ENCODE measurements around the gene USF2.
"Not testable (repeated sequence)": the region's sequence is repeated elsewhere in the genome, so short reads cannot be mapped to it uniquely, and the experiment has no call there.

USF2 gene

GRCh38 chr19:35284153-35285094, 15.7 kb downstream of the USF2 start:
- DNase-seq: peak in 1 of 51 donors; percentile 22

- DNase-seq: no peak
Measured at GRCh38 chr19:35285095-35285449, 16.3 kb downstream of the USF2 start.

- not testable (repeated sequence) for DNase-seq
Measured at GRCh38 chr19:35285465-35285864, 16.7 kb downstream of the USF2 start.

GRCh38 chr19:35286101-35286500, 17.3 kb downstream of the USF2 start:
- not testable (repeated sequence) for DNase-seq

GRCh38 chr19:35287713-35288112, 19.0 kb downstream of the USF2 start:
- DNase-seq: no peak

- no peak for DNase-seq
Measured at GRCh38 chr19:35288331-35288730, 19.6 kb downstream of the USF2 start.

- DNase-seq: no peak
Measured at GRCh38 chr19:35288906-35289305, 20.1 kb downstream of the USF2 start.

GRCh38 chr19:35290381-35291127, 21.8 kb downstream of the USF2 start:
- DNase-seq: peak in 42 of 51 donors; percentile 15 to 91 (median 70)

- peak in 8 of 51 donors; percentile 40 to 81 (median 49) for DNase-seq
Measured at GRCh38 chr19:35291259-35291658, 22.5 kb downstream of the USF2 start.

GRCh38 chr19:35291916-35292315, 23.2 kb downstream of the USF2 start, which contains the start of gene MAG:
MAG (plus strand) TSS chr19:35292161; CDS start chr19:35295409, 3,248 bp downstream.
- peak in 44 of 51 donors; percentile 28 to 94 (median 79) for DNase-seq

GRCh38 chr19:35292421-35293362, 23.9 kb downstream of the USF2 start:
- peak in 1 of 51 donors; percentile 57 for DNase-seq

- peak in 29 of 51 donors; percentile 10 to 67 (median 40) for DNase-seq
Measured at GRCh38 chr19:35293363-35293739, 24.6 kb downstream of the USF2 start.

- peak in 2 of 51 donors; percentile 31 to 32 for DNase-seq
Measured at GRCh38 chr19:35293808-35294207, 25.0 kb downstream of the USF2 start.

GRCh38 chr19:35294328-35294727, 25.6 kb downstream of the USF2 start:
- no peak for DNase-seq

GRCh38 chr19:35294859-35295791, 26.4 kb downstream of the USF2 start:
- no peak for DNase-seq

GRCh38 chr19:35295792-35296462, 27.2 kb downstream of the USF2 start:
- no peak for DNase-seq

GRCh38 chr19:35296644-35297514, 28.1 kb downstream of the USF2 start:
- DNase-seq: no peak

GRCh38 chr19:35297515-35297848, 28.7 kb downstream of the USF2 start:
- DNase-seq: no peak

- DNase-seq: no peak
Measured at GRCh38 chr19:35297922-35298321, 29.2 kb downstream of the USF2 start.
